ENCODE data around the gene TFAP2A. TPM values are rescaled to one million over a fixed set of nuclear protein-coding genes. Genes with fewer than 3 reads are reported as not detected.

The TFAP2A gene
- total RNA-seq, 1 experiment from 2014 or later: 0.42 TPM

GRCh38 chr6:10368861-10369260 is 46.0 kb downstream of the TFAP2A start:
- DNase-seq (ENCODE audit: low spot score) (no peak), ATAC-seq (no peak)
- H3K36me3 Mint-ChIP-seq: no peaks in the 10 kb centered on the region; the same call in 1 of the 2 replicates
- H3K27me3 Mint-ChIP-seq (ENCODE audit: low read depth): peaks cover 11% of the 10 kb centered on the region
- peaks cover 15% of the 10 kb centered on the region for H3K9me3 Mint-ChIP-seq
- no peak overlapping the region for H3K4me3 Mint-ChIP-seq
- no peaks in the 10 kb centered on the region for H3K4me1 Mint-ChIP-seq
- CTCF ChIA-PET: no interaction called here
- TF ChIP-seq ZNF532 (CRISPR knock-in tag; IDR thresholded peaks at IDR 0.05; ENCODE audit: borderline replicate concordance) (no peak), MXD4 (CRISPR knock-in tag; IDR thresholded peaks at IDR 0.05; ENCODE audit: borderline replicate concordance) (no peak), CDX4 (CRISPR knock-in tag; IDR thresholded peaks at IDR 0.05; ENCODE audit: borderline replicate concordance) (no peak), NFYB (CRISPR knock-in tag; conservative IDR thresholded peaks at IDR 0.05; ENCODE audit: low read depth) (no peak), PRDM15 (CRISPR knock-in tag; IDR thresholded peaks at IDR 0.05) (no peak), ZNF138 (CRISPR knock-in tag; conservative IDR thresholded peaks at IDR 0.05) (no peak), FOXK1 (CRISPR knock-in tag; IDR thresholded peaks at IDR 0.05) (no peak), TCF7 (CRISPR knock-in tag; IDR thresholded peaks at IDR 0.05; ENCODE audit: low read depth) (no peak), ZNF416 (CRISPR knock-in tag; IDR thresholded peaks at IDR 0.05) (no peak), GRHL2 (CRISPR knock-in tag; IDR thresholded peaks at IDR 0.05; ENCODE audit: insufficient replicate concordance, severe bottlenecking) (no peak), PRRX2 (CRISPR knock-in tag; IDR thresholded peaks at IDR 0.05) (no peak), ZNF423 (CRISPR knock-in tag; IDR thresholded peaks at IDR 0.05) (no peak), JAZF1 (CRISPR knock-in tag; IDR thresholded peaks at IDR 0.05) (no peak), KAT7 (CRISPR knock-in tag; IDR thresholded peaks at IDR 0.05; ENCODE audit: borderline replicate concordance) (no peak), ZBTB43 (CRISPR knock-in tag; IDR thresholded peaks at IDR 0.05) (no peak), TP53 (CRISPR knock-in tag; IDR thresholded peaks at IDR 0.05) (no peak), CREB1 (CRISPR knock-in tag; IDR thresholded peaks at IDR 0.05) (no peak), ZMAT4 (CRISPR knock-in tag; IDR thresholded peaks at IDR 0.05) (no peak), E2F4 (CRISPR knock-in tag; IDR thresholded peaks at IDR 0.05; ENCODE audit: borderline replicate concordance, low read depth) (no peak)
- no peak overlapping the region for H3K27ac Mint-ChIP-seq
- POLR2A ChIA-PET: no interaction called here

Measured in WTC11 (cell line).